Breast epithelium (tissue), 3 donors: ENCODE data around the gene GALNT2.

Experiments used
- CTCF ChIP-seq, 3 donors: fragments of 450-650 bp; IDR thresholded peaks; one replicate each; pipeline ENCODE4 v1.5.1; 2016 to 2017; ENCODE audit warnings: antibody characterized with exemption in 3 of 3, mild to moderate bottlenecking in 3 of 3, moderate library complexity in 3 of 3
- POLR2AphosphoS5 ChIP-seq, 3 donors: sonication (generic); formaldehyde crosslinking; IDR thresholded peaks; one replicate each; pipeline ENCODE4 v1.6.1; 2017; ENCODE audit warnings: antibody characterized with exemption in 3 of 3

- TF ChIP-seq CTCF (IDR thresholded peaks at IDR 0.05) (no peak), POLR2AphosphoS5 (IDR thresholded peaks at IDR 0.05) (no peak)
Measured at GRCh38 chr1:230165536-230165935, 98.5 kb downstream of the GALNT2 start.
